Measurements from ENCODE around the gene CXADR.
"Not testable (repeated sequence)": the region's sequence is repeated elsewhere in the genome, so short reads cannot be mapped to it uniquely, and the experiment has no call there.

The CXADR gene

DNA sequence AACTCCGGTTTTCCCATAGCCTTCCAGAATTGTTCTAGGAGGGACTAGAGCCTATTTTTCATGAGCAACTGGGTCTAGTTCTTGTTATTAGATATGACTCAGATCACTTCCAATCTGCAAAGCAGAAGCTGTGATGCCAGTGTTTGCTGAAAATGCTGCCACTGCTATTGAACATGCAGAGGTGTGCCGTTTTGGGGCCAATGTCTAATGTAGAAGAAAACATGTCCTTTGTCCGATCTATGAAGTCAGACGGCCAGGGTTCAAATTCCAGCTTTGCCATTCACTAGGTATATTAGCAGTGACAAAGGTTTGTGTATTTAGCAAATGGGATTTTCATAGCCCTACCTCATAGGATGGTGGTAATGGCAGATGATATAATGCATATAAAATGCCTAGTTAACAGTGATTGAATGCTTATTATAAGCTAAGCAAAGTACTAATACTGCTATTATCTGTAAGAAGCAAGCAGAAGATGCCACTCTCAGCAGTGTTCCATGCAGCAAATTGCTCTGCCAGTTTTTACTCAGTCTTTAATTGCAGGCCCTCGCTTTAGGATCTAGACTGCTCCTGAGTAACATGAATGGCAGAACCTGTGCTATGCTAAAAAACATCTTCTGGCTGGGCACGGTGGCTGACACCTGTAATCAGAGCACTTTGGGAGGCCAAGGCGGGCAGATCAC is 40.1 kb upstream of the CXADR start:
- Histone ChIP-seq H3K27ac (no peak overlapping the region), H3K4me3 (no peak overlapping the region)
- no peak for DNase-seq (ENCODE audit: low spot score)
- TF ChIP-seq, protein P1, sequence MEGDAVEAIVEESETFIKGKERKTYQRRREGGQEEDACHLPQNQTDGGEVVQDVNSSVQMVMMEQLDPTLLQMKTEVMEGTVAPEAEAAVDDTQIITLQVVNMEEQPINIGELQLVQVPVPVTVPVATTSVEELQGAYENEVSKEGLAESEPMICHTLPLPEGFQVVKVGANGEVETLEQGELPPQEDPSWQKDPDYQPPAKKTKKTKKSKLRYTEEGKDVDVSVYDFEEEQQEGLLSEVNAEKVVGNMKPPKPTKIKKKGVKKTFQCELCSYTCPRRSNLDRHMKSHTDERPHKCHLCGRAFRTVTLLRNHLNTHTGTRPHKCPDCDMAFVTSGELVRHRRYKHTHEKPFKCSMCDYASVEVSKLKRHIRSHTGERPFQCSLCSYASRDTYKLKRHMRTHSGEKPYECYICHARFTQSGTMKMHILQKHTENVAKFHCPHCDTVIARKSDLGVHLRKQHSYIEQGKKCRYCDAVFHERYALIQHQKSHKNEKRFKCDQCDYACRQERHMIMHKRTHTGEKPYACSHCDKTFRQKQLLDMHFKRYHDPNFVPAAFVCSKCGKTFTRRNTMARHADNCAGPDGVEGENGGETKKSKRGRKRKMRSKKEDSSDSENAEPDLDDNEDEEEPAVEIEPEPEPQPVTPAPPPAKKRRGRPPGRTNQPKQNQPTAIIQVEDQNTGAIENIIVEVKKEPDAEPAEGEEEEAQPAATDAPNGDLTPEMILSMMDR (IDR thresholded peaks at IDR 0.05) = no peak

DNA sequence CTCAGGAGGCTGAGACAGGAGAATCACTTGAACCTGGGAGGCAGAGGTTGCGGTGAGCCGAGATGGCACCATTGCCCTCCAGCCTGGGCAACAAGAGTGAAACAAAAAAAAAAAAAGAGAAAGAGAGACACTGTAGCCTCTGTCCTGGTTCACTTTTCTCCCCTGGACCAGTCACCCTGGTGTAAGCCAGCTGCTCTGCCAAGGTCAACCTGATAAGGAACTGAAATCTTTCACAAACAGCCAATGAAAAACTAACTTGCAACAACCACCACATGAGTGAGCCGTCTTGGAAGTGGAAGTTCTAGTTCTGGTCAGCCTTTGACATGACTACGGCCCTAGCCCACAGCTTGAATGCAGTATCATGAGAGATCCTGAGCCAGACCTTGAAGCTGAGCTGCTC is 36.8 kb upstream of the CXADR start:
- TF ChIP-seq, protein P1 (IDR thresholded peaks at IDR 0.05) = no peak
- no peak overlapping the region for H3K4me3 ChIP-seq
- no peak overlapping the region for H3K27ac ChIP-seq
- DNase-seq (ENCODE audit: low spot score) = no peak

DNA sequence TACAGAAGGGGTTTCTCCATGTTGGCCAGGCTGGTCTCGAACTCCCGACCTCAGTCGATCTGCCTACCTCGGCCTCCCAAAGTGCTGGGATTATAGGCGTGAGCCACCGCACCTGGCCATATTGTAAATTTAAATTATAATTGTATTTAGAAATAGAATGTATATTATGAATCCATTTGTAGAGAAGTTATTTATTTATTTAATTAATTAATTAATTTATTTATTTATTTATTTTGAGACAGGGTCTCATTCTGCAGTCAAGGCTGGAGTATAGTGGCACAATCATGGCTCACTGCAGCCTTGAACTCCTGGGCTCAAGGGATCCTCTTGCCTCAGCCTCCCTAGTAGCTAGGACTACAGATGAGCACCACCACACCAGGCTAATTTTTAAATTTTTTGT is 34.7 kb upstream of the CXADR start:
- DNase-seq (ENCODE audit: low spot score); H3K4me3 ChIP-seq; H3K27ac ChIP-seq: not testable (repeated sequence)

DNA sequence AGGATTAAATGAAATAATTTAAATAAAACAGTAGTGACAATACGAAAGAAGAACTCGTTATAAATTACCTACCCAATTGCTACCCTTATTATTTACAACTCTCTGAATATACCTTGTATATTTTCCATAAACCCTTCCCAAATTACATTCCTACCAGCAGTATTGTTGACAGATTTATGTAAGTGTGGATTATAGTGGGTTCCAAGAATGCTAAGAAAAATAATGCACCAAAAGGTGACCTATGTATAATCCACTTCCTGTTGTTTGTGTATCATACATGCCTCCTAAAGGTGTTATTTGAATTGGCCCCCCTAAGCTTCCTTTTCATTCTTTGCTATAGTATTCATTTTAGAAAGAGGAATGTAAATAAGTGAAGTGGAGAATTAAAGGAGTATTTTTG is 33.2 kb upstream of the CXADR start:
- TF ChIP-seq, protein P1 (IDR thresholded peaks at IDR 0.05) = no peak
- Histone ChIP-seq H3K27ac (no peak overlapping the region), H3K4me3 (no peak overlapping the region)
- DNase-seq (ENCODE audit: low spot score) = no peak

DNA sequence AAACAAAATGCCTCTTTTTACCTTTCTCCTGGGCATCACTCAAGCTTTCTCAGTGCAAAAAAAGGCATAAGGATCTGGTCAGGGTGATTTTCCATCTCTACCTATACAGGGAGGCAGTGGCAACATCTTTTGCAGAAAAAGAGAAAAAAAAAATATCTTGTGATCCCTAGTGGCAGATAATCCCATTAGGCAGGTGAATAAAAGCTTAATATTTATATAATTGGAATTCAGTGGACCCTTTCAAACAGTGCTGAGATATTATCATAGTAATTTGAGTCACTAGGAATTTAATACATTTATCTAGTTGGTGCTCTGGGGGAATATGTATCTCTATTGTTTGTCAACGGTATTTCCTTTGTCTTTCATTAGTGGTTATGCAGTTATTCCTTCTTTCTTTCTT is 29.9 kb upstream of the CXADR start:
- TF ChIP-seq, protein P1 (IDR thresholded peaks at IDR 0.05) = no peak
- no peak for DNase-seq (ENCODE audit: low spot score)

DNA sequence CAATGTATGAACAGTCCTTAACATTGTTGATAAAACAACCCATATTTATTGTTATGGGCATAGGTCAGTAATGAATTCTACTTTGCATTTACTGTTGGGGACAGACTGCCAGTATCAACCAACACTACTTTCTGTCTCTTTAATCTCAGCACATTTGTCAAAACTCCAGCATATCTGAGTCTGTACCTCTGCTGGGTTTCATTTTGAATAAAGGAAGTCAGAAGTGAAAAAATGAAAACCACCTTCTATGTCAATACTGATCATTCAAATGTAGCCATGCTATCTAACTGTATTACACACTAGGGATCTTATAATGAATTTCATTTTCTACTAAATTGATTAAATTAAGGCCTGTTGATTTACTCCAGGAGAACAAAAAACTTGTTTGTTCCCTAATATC is 24.2 kb upstream of the CXADR start:
- TF ChIP-seq, protein P1 (IDR thresholded peaks at IDR 0.05) = no peak
- no peak for DNase-seq (ENCODE audit: low spot score)
- H3K4me3 ChIP-seq = no peak overlapping the region
- H3K27ac ChIP-seq = no peak overlapping the region

More for the DNA sequence above, 29.9 kb upstream of the CXADR start:
- Histone ChIP-seq H3K4me3 (no peak overlapping the region), H3K27ac (no peak overlapping the region)

DNA sequence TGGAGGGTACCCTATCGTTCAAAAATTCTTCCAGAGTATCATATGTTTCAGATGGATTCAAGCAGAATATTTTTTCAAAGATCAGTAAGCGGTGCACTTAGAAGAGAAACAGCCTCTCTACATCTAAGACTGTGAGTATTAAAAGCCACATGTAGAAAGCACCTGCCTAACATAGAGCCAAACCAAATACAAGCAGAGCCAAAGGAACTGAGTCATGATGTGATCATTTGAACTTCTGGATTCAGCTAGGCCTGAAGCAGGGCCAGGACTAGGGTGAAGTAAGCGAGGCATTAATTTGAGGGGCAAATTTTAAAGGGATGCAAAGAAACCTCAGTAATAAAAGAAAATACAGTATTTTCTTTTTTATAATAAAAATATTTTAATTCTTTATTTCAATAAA is 23.3 kb upstream of the CXADR start:
- DNase-seq (ENCODE audit: low spot score); H3K4me3 ChIP-seq; H3K27ac ChIP-seq: not testable (repeated sequence)

DNA sequence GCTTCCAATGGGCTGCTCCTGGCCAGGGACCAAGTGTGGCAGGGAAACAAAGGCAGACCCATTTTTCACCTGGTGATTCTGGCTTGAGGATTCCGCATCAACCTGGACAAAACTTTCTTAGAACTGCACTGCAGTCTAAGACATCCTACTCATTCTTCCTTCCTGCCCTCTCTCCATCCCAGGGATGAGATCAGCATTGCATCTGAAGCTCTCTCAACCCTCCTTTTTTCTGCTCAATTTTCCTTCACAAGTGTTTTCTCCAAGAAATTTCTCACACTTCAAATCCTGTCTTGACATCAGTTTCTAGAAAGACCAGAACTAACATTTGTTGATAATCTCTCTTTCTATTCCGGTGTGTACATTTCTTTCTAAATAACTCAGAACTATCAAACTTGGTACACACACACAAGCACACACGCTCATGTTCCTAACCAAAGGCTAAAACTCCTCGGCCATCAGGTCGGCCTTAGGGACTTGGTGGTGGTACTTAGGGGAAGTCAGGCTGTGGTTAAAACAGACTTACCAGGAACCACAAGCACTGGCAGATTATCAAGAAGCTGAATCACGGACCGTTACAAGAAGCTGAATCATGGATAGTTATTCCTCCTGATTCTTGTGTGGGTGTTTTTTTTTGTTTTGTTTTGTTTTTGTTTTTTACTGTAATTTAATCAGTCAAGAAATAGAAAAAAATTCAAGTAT is 21.0 kb upstream of the CXADR start:
- no peak overlapping the region for H3K4me3 ChIP-seq
- TF ChIP-seq, protein P1 (IDR thresholded peaks at IDR 0.05) = no peak
- no peak for DNase-seq (ENCODE audit: low spot score)
- no peak overlapping the region for H3K27ac ChIP-seq
